Measurements from ENCODE around the gene MACO1.
"Not testable (repeated sequence)": the region's sequence is repeated elsewhere in the genome, so short reads cannot be mapped to it uniquely, and the experiment has no call there.

MACO1 gene

GRCh38 chr1:25430073-25430966 lies at the start of gene MACO1:
MACO1 (plus strand) TSS chr1:25430897; CDS start chr1:25431099, 202 bp downstream.
- peak; percentile 86 for DNase-seq

- DNase-seq, result not testable (repeated sequence)
Observed at GRCh38 chr1:25382543-25382942, 48.2 kb upstream of the MACO1 start.

GRCh38 chr1:25383090-25383489 lies 47.6 kb upstream of the MACO1 start:
- not testable (repeated sequence) for DNase-seq

- not testable (repeated sequence) for DNase-seq
Observed at GRCh38 chr1:25383875-25384274, 46.8 kb upstream of the MACO1 start.

- DNase-seq, result not testable (repeated sequence)
Observed at GRCh38 chr1:25387096-25387495, 43.6 kb upstream of the MACO1 start.

GRCh38 chr1:25388691-25389090 lies 42.0 kb upstream of the MACO1 start:
- DNase-seq, result not testable (repeated sequence)

GRCh38 chr1:25389721-25390120 lies 41.0 kb upstream of the MACO1 start:
- DNase-seq, result not testable (repeated sequence)

- no peak for DNase-seq
Observed at GRCh38 chr1:25392841-25393240, 37.9 kb upstream of the MACO1 start.

- not testable (repeated sequence) for DNase-seq
Observed at GRCh38 chr1:25397549-25397948, 33.1 kb upstream of the MACO1 start.

- DNase-seq, result not testable (repeated sequence)
Observed at GRCh38 chr1:25398079-25398478, 32.6 kb upstream of the MACO1 start.

GRCh38 chr1:25402947-25403803 lies 27.5 kb upstream of the MACO1 start:
- DNase-seq, result not testable (repeated sequence)

- not testable (repeated sequence) for DNase-seq
Observed at GRCh38 chr1:25405731-25406305, 24.9 kb upstream of the MACO1 start.

- not testable (repeated sequence) for DNase-seq
Observed at GRCh38 chr1:25409641-25410427, 20.9 kb upstream of the MACO1 start.

- not testable (repeated sequence) for DNase-seq
Observed at GRCh38 chr1:25412872-25413623, 17.6 kb upstream of the MACO1 start.

- DNase-seq, result not testable (repeated sequence)
Observed at GRCh38 chr1:25414157-25414556, 16.5 kb upstream of the MACO1 start.

GRCh38 chr1:25414578-25414977 lies 16.1 kb upstream of the MACO1 start:
- DNase-seq, result not testable (repeated sequence)

GRCh38 chr1:25417280-25417679 lies 13.4 kb upstream of the MACO1 start:
- not testable (repeated sequence) for DNase-seq

GRCh38 chr1:25419339-25419738 lies 11.4 kb upstream of the MACO1 start:
- not testable (repeated sequence) for DNase-seq

GRCh38 chr1:25420715-25421114 lies 10.0 kb upstream of the MACO1 start, which contains the start of gene RHCE:
RHCE (minus strand) TSS chr1:25420825; CDS start chr1:25420786, 39 bp downstream.
- DNase-seq, result not testable (repeated sequence)

GRCh38 chr1:25423206-25423605 lies 7.5 kb upstream of the MACO1 start:
- not testable (repeated sequence) for DNase-seq
